ENCODE results near the gene PARD3B. TPM values are rescaled to one million over a fixed set of nuclear protein-coding genes. Genes with fewer than 3 reads are reported as not detected.

Gene PARD3B
- total and polyA plus RNA-seq, 2 donors from 2014 or later: 5.3 to 29.6 TPM

DNA sequence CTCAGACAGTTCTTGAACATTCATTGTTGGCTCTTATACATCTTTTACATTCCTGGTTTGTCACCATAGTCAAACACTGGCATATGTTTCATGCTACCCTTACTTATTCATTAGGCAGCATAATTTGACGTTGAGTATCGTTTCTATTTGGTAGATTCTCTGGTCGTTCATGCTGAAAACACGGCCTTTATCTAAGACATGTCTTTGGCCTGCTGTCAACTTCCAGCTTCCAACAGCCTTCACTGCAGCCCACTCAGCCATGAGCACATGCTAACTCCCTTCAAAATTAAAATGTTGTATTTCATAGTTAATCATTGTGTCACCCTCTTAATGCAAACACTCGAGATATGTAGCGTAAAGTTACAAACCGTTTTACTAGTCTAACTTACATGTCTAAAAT is 644.0 kb downstream of the PARD3B start:
- no peak overlapping the region for H3K4me3 ChIP-seq (ENCODE audit: low read length in 3 of 3)
- H3K27ac ChIP-seq (ENCODE audit: low read depth in 2 of 2, low read length in 2 of 2): no peak overlapping the region
- FAIRE-seq: no peak
- peak in 1 of 5 donors; percentile 7 for DNase-seq
- no peaks in the 10 kb centered on the region for H3K36me3 ChIP-seq (ENCODE audit: control insufficient read depth in 2 of 3, insufficient read depth in 3 of 3, low read length in 3 of 3)
- H3K4me1 ChIP-seq (ENCODE audit: control insufficient read depth in 2 of 3, insufficient read depth in 2 of 3, low read depth in 1 of 3, low read length in 3 of 3): no peaks in the 10 kb centered on the region
- no peak overlapping the region for H3K9ac ChIP-seq (ENCODE audit: low read length in 3 of 3)
- TF ChIP-seq, protein P1, sequence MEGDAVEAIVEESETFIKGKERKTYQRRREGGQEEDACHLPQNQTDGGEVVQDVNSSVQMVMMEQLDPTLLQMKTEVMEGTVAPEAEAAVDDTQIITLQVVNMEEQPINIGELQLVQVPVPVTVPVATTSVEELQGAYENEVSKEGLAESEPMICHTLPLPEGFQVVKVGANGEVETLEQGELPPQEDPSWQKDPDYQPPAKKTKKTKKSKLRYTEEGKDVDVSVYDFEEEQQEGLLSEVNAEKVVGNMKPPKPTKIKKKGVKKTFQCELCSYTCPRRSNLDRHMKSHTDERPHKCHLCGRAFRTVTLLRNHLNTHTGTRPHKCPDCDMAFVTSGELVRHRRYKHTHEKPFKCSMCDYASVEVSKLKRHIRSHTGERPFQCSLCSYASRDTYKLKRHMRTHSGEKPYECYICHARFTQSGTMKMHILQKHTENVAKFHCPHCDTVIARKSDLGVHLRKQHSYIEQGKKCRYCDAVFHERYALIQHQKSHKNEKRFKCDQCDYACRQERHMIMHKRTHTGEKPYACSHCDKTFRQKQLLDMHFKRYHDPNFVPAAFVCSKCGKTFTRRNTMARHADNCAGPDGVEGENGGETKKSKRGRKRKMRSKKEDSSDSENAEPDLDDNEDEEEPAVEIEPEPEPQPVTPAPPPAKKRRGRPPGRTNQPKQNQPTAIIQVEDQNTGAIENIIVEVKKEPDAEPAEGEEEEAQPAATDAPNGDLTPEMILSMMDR (IDR thresholded peaks at IDR 0.05; ENCODE audit: borderline replicate concordance, extremely low read depth, insufficient read depth): no peak
- H3K27me3 ChIP-seq (ENCODE audit: control insufficient read depth, insufficient read depth, low read length): no peaks in the 10 kb centered on the region
- H3K9me3 ChIP-seq (ENCODE audit: control insufficient read depth in 2 of 3, insufficient read depth in 1 of 3, low read length in 3 of 3): no peaks in the 10 kb centered on the region
- intact Hi-C loops (cut with DNase I): no loop called here

DNA sequence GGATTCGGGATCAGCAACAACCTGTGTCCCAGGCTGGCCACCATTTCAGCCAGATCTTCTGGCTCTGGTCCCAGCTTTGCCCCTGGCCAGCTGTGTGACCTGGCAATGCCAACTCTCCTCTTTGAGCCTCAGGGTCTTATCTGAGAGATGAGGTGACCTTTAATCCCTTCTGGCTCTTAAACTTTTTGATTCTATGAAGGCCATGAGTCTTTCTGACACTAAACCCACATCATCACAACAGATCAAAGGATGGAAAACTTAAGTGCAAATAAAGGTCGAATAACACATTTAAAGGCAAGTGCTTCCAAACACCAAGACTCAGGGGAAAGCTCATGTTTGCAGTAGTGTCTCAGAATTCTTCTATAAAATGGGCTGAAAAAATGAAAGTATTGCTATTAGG is 645.3 kb downstream of the PARD3B start:
- intact Hi-C loops (cut with DNase I): no loop called here
- Histone ChIP-seq H3K9me3 (ENCODE audit: control insufficient read depth in 2 of 3, insufficient read depth in 1 of 3, low read length in 3 of 3) (no peaks in the 10 kb centered on the region), H3K27ac (ENCODE audit: low read depth in 2 of 2, low read length in 2 of 2) (no peak overlapping the region), H3K4me3 (ENCODE audit: low read length in 3 of 3) (no peak overlapping the region), H3K4me1 (ENCODE audit: control insufficient read depth in 2 of 3, insufficient read depth in 2 of 3, low read depth in 1 of 3, low read length in 3 of 3) (no peaks in the 10 kb centered on the region), H3K27me3 (ENCODE audit: control insufficient read depth, insufficient read depth, low read length) (no peaks in the 10 kb centered on the region), H3K9ac (ENCODE audit: low read length in 3 of 3) (no peak overlapping the region), H3K36me3 (ENCODE audit: control insufficient read depth in 2 of 3, insufficient read depth in 3 of 3, low read length in 3 of 3) (no peaks in the 10 kb centered on the region)
- TF ChIP-seq, protein P1 (IDR thresholded peaks at IDR 0.05; ENCODE audit: borderline replicate concordance, extremely low read depth, insufficient read depth): no peak
- no peak for DNase-seq
- FAIRE-seq: no peak

- H3K4me3 ChIP-seq (ENCODE audit: low read length in 3 of 3): no peak overlapping the region
- intact Hi-C loops (cut with DNase I): no loop called here
- no peaks in the 10 kb centered on the region for H3K4me1 ChIP-seq (ENCODE audit: control insufficient read depth in 2 of 3, insufficient read depth in 2 of 3, low read depth in 1 of 3, low read length in 3 of 3)
- no peaks in the 10 kb centered on the region for H3K36me3 ChIP-seq (ENCODE audit: control insufficient read depth in 2 of 3, insufficient read depth in 3 of 3, low read length in 3 of 3)
- H3K27ac ChIP-seq (ENCODE audit: low read depth in 2 of 2, low read length in 2 of 2): no peak overlapping the region
- H3K9me3 ChIP-seq (ENCODE audit: control insufficient read depth in 2 of 3, insufficient read depth in 1 of 3, low read length in 3 of 3): no peaks in the 10 kb centered on the region
- H3K27me3 ChIP-seq (ENCODE audit: control insufficient read depth, insufficient read depth, low read length): no peaks in the 10 kb centered on the region
- TF ChIP-seq, protein P1 (IDR thresholded peaks at IDR 0.05; ENCODE audit: borderline replicate concordance, extremely low read depth, insufficient read depth): no peak
- no peak for FAIRE-seq
- no peak overlapping the region for H3K9ac ChIP-seq (ENCODE audit: low read length in 3 of 3)
- no peak for DNase-seq
Measured at GRCh38 chr2:205193125-205193835, 648.0 kb downstream of the PARD3B start.

GRCh38 chr2:205193836-205194228 is 648.6 kb downstream of the PARD3B start:
- TF ChIP-seq, protein P1 (IDR thresholded peaks at IDR 0.05; ENCODE audit: borderline replicate concordance, extremely low read depth, insufficient read depth): no peak
- intact Hi-C loops (cut with DNase I): no loop called here
- no peaks in the 10 kb centered on the region for H3K36me3 ChIP-seq (ENCODE audit: control insufficient read depth in 2 of 3, insufficient read depth in 3 of 3, low read length in 3 of 3)
- FAIRE-seq (no peak), DNase-seq (no peak)
- H3K27me3 ChIP-seq (ENCODE audit: control insufficient read depth, insufficient read depth, low read length): no peaks in the 10 kb centered on the region
- H3K9me3 ChIP-seq (ENCODE audit: control insufficient read depth in 2 of 3, insufficient read depth in 1 of 3, low read length in 3 of 3): no peaks in the 10 kb centered on the region
- H3K4me3 ChIP-seq (ENCODE audit: low read length in 3 of 3): no peak overlapping the region
- no peak overlapping the region for H3K27ac ChIP-seq (ENCODE audit: low read depth in 2 of 2, low read length in 2 of 2)
- H3K4me1 ChIP-seq (ENCODE audit: control insufficient read depth in 2 of 3, insufficient read depth in 2 of 3, low read depth in 1 of 3, low read length in 3 of 3): no peaks in the 10 kb centered on the region
- H3K9ac ChIP-seq (ENCODE audit: low read length in 3 of 3): no peak overlapping the region
